ENCODE data around the gene RNF152. TPM values are rescaled to one million over a fixed set of nuclear protein-coding genes. Genes with fewer than 3 reads are reported as not detected.
A peak's percentile ranks its signal among the peaks of the same experiment; 100 is the strongest.

RNF152 gene
- total RNA-seq, 1 donor from 2014 or later: 24.1 TPM

DNA sequence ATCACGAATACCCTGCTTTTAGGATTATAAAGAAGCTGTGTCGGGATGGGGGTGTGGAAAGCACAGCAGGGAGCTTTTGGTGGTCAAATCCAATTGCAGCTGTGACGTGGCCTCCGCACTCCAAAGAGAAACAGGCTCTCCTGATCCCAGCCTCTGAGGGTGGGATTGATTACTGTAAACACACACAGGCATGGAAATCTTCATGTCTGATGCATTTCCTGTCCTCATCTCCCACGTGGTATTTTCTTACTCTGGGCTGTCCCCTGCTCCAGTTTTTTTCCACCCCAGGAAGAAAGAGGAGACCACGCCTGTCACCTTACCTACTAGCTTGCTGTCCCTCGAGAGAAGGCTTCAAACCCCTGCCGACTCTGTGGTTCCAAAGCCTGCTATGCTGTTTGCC, 22.7 kb downstream of the RNF152 start:
- peaks cover 8% of the 10 kb centered on the region for H3K9me3 Mint-ChIP-seq
- Histone ChIP-seq H3K79me2 (ENCODE audit: low read depth) (peaks cover 69% of the 10 kb centered on the region), H3K4me3 (no peak overlapping the region), H2AFZ (replicated peaks) (no peak overlapping the region), H3K4me2 (no peak overlapping the region), H3K36me3 (no peaks in the 10 kb centered on the region), H3K9me3 (ENCODE audit: low read depth) (no peaks in the 10 kb centered on the region), H4K20me1 (ENCODE audit: low read depth) (peaks cover 3% of the 10 kb centered on the region), H3K9ac (no peak overlapping the region), H3K27ac (no peak overlapping the region), H3K27me3 (no peaks in the 10 kb centered on the region), H3F3A (ENCODE audit: low read depth) (no peaks in the 10 kb centered on the region), H3K4me1 (peaks cover 13% of the 10 kb centered on the region)
- no peak overlapping the region for H3K27ac Mint-ChIP-seq
- peaks cover 63% of the 10 kb centered on the region for H3K36me3 Mint-ChIP-seq
- TF ChIP-seq EZH2phosphoT487 (IDR thresholded peaks at IDR 0.05): no peak
- TF ChIP-seq, protein P1, sequence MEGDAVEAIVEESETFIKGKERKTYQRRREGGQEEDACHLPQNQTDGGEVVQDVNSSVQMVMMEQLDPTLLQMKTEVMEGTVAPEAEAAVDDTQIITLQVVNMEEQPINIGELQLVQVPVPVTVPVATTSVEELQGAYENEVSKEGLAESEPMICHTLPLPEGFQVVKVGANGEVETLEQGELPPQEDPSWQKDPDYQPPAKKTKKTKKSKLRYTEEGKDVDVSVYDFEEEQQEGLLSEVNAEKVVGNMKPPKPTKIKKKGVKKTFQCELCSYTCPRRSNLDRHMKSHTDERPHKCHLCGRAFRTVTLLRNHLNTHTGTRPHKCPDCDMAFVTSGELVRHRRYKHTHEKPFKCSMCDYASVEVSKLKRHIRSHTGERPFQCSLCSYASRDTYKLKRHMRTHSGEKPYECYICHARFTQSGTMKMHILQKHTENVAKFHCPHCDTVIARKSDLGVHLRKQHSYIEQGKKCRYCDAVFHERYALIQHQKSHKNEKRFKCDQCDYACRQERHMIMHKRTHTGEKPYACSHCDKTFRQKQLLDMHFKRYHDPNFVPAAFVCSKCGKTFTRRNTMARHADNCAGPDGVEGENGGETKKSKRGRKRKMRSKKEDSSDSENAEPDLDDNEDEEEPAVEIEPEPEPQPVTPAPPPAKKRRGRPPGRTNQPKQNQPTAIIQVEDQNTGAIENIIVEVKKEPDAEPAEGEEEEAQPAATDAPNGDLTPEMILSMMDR (IDR thresholded peaks at IDR 0.05): no peak
- TF ChIP-seq EZH2 (IDR thresholded peaks at IDR 0.05): no peak
- H3K4me1 Mint-ChIP-seq: peaks cover 18% of the 10 kb centered on the region
- no peak overlapping the region for H3K4me3 Mint-ChIP-seq
- H3K27me3 Mint-ChIP-seq (ENCODE audit: insufficient read depth, low read depth): no peaks in the 10 kb centered on the region
- no peak for DNase-seq (ENCODE audit: low spot score)

DNA sequence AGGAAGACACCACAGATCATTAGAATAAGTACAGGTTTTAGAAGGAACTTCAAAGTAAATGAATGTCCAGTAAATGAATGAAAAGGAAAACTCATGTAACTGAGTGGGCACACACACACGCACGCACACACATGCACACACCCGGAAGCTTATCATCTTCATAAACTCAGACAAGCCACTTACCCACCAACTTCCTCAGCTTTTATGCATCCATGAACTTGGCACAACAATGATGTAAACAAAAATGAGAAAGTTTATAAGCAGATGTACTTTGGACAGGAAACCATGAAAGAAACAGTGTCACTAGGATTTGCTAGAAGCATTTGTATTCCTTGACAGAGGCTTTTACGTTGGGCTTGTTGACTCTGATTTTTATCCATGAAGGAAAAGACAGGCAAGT, 23.2 kb downstream of the RNF152 start:
- Histone ChIP-seq H3K27me3 (no peaks in the 10 kb centered on the region), H2AFZ (replicated peaks) (no peak overlapping the region), H3K79me2 (ENCODE audit: low read depth) (peaks cover 72% of the 10 kb centered on the region), H3K9me3 (ENCODE audit: low read depth) (no peaks in the 10 kb centered on the region), H3K27ac (no peak overlapping the region), H3K4me3 (no peak overlapping the region), H4K20me1 (ENCODE audit: low read depth) (peaks cover 3% of the 10 kb centered on the region), H3K36me3 (no peaks in the 10 kb centered on the region), H3F3A (ENCODE audit: low read depth) (no peaks in the 10 kb centered on the region), H3K4me2 (no peak overlapping the region), H3K9ac (no peak overlapping the region), H3K4me1 (peaks cover 14% of the 10 kb centered on the region)
- TF ChIP-seq, protein P1 (IDR thresholded peaks at IDR 0.05): no peak
- TF ChIP-seq EZH2phosphoT487 (IDR thresholded peaks at IDR 0.05): no peak
- TF ChIP-seq EZH2 (IDR thresholded peaks at IDR 0.05): no peak
- Mint-ChIP-seq H3K36me3 (peaks cover 65% of the 10 kb centered on the region), H3K27ac (no peak overlapping the region), H3K4me3 (no peak overlapping the region), H3K27me3 (ENCODE audit: insufficient read depth, low read depth) (no peaks in the 10 kb centered on the region), H3K4me1 (peaks cover 18% of the 10 kb centered on the region), H3K9me3 (peaks cover 8% of the 10 kb centered on the region)
- no peak for DNase-seq (ENCODE audit: low spot score)

DNA sequence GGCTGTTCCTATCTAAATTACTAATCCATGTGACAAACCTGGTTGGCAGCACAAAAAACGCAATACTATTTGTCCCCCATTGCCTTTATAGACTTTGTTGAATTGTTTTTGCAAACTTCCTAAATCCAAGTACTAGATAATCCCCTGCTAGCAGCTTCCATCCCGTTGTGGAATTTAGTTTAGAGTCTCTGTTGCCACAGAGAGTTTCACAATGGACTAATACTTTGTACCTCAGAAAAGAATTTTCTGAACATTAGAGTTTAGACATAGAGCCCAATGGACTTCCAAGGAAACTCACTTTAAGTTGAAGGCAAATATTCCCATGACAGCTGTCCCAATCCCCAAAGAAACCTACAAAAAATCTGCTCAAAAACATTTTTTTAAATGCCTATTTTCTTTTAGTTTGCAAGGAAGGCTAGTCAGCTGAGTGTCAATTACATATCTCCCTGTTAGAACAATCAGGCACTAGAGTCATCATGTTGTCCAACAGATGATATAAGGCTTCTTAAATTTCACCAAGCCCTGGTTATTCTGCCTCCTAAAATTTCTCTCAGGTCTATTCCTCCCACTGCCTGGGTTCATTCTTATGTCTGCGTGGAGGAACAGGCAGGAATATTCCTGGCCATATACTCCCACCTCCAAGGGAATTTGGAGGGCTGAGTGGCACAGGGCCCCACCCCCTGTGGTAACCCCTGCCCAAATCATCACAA, 27.2 kb downstream of the RNF152 start:
- Histone ChIP-seq H3K9me3 (ENCODE audit: low read depth) (no peaks in the 10 kb centered on the region), H3K4me3 (no peak overlapping the region), H3K9ac (no peak overlapping the region), H3F3A (ENCODE audit: low read depth) (no peaks in the 10 kb centered on the region), H3K79me2 (ENCODE audit: low read depth) (peaks cover 62% of the 10 kb centered on the region), H3K27ac (no peak overlapping the region), H3K36me3 (no peaks in the 10 kb centered on the region), H4K20me1 (ENCODE audit: low read depth) (peaks cover 3% of the 10 kb centered on the region), H3K4me2 (peak overlapping the region; percentile 28), H3K27me3 (no peaks in the 10 kb centered on the region), H2AFZ (replicated peaks) (no peak overlapping the region), H3K4me1 (peaks cover 14% of the 10 kb centered on the region)
- Mint-ChIP-seq H3K36me3 (peaks cover 74% of the 10 kb centered on the region), H3K27ac (peak overlapping the region; percentile 7), H3K4me1 (peaks cover 16% of the 10 kb centered on the region), H3K9me3 (peaks cover 14% of the 10 kb centered on the region), H3K27me3 (ENCODE audit: insufficient read depth, low read depth) (no peaks in the 10 kb centered on the region), H3K4me3 (no peak overlapping the region)
- DNase-seq (ENCODE audit: low spot score): peak; percentile 25
- TF ChIP-seq EZH2phosphoT487 (IDR thresholded peaks at IDR 0.05): no peak
- TF ChIP-seq, protein P1 (IDR thresholded peaks at IDR 0.05): no peak
- no peak for TF ChIP-seq EZH2 (IDR thresholded peaks at IDR 0.05)
